IPS-15b (cell line): ENCODE results near the gene C3orf20.
"Not testable (repeated sequence)": the region's sequence is repeated elsewhere in the genome, so short reads cannot be mapped to it uniquely, and the experiment has no call there.

Experiments used
- H3K27me3 ChIP-seq: one replicate; pipeline ENCODE4 v1.6.1; 2013; ENCODE audit warnings: low read length; ENCODE audit not compliant: control insufficient read depth, insufficient read depth
- H3K36me3 ChIP-seq: one replicate; pipeline ENCODE4 v1.6.1; 2013; ENCODE audit warnings: low read length; ENCODE audit not compliant: control insufficient read depth, insufficient read depth
- H3K4me1 ChIP-seq: one replicate; pipeline ENCODE4 v1.6.1; 2013; ENCODE audit warnings: mild to moderate bottlenecking, low read length; ENCODE audit not compliant: control insufficient read depth, insufficient read depth
- H3K4me3 ChIP-seq: one replicate; pipeline ENCODE4 v1.5.1; 2013; ENCODE audit warnings: low read depth, low read length
- H3K9ac ChIP-seq: one replicate; pipeline ENCODE4 v1.6.1; 2013; ENCODE audit warnings: low read depth, mild to moderate bottlenecking, low read length
- H3K9me3 ChIP-seq: one replicate; pipeline ENCODE4 v1.6.1; 2013; ENCODE audit warnings: mild to moderate bottlenecking, low read length; ENCODE audit not compliant: control insufficient read depth, insufficient read depth

The C3orf20 gene

GRCh38 chr3:14652360-14652907 lies 22.5 kb upstream of the C3orf20 start:
- Histone ChIP-seq H3K9ac (peak overlapping the region; percentile 97), H3K4me3 (peak overlapping the region; percentile 92)
- H3K36me3 ChIP-seq, H3K4me1 ChIP-seq, H3K27me3 ChIP-seq, H3K9me3 ChIP-seq: not testable (repeated sequence)

- Histone ChIP-seq H3K4me1 (no peaks in the 10 kb centered on the region), H3K36me3 (peaks cover 40% of the 10 kb centered on the region), H3K9me3 (no peaks in the 10 kb centered on the region), H3K9ac (no peak overlapping the region), H3K4me3 (no peak overlapping the region), H3K27me3 (no peaks in the 10 kb centered on the region)
Observed at GRCh38 chr3:14657579-14657978, 17.4 kb upstream of the C3orf20 start.

- no peaks in the 10 kb centered on the region for H3K9me3 ChIP-seq
- no peak overlapping the region for H3K4me3 ChIP-seq
Observed at GRCh38 chr3:14658978-14659377, 16.0 kb upstream of the C3orf20 start.

GRCh38 chr3:14660942-14661341 lies 14.0 kb upstream of the C3orf20 start:
- H3K36me3 ChIP-seq = peaks cover 53% of the 10 kb centered on the region
- no peak overlapping the region for H3K4me3 ChIP-seq

More at GRCh38 chr3:14658978-14659377, 16.0 kb upstream of the C3orf20 start:
- Histone ChIP-seq H3K9ac (no peak overlapping the region), H3K27me3 (no peaks in the 10 kb centered on the region), H3K4me1 (no peaks in the 10 kb centered on the region), H3K36me3 (peaks cover 48% of the 10 kb centered on the region)

GRCh38 chr3:14663396-14664135 lies 11.4 kb upstream of the C3orf20 start:
- H3K27me3 ChIP-seq = no peaks in the 10 kb centered on the region
- H3K4me1 ChIP-seq = no peaks in the 10 kb centered on the region
- H3K9me3 ChIP-seq = no peaks in the 10 kb centered on the region
- no peak overlapping the region for H3K9ac ChIP-seq
- H3K36me3 ChIP-seq = peaks cover 44% of the 10 kb centered on the region
- H3K4me3 ChIP-seq = no peak overlapping the region

More at GRCh38 chr3:14660942-14661341, 14.0 kb upstream of the C3orf20 start:
- Histone ChIP-seq H3K9ac (no peak overlapping the region), H3K4me1 (no peaks in the 10 kb centered on the region), H3K9me3 (no peaks in the 10 kb centered on the region), H3K27me3 (no peaks in the 10 kb centered on the region)

GRCh38 chr3:14664170-14664569 lies 10.8 kb upstream of the C3orf20 start:
- Histone ChIP-seq H3K4me1 (no peaks in the 10 kb centered on the region), H3K36me3 (peaks cover 45% of the 10 kb centered on the region), H3K27me3 (no peaks in the 10 kb centered on the region), H3K9me3 (no peaks in the 10 kb centered on the region), H3K4me3 (no peak overlapping the region), H3K9ac (no peak overlapping the region)

- peaks cover 14% of the 10 kb centered on the region for H3K36me3 ChIP-seq
Observed at GRCh38 chr3:14672588-14672987, 2.4 kb upstream of the C3orf20 start.

GRCh38 chr3:14676881-14677280 lies 1.9 kb downstream of the C3orf20 start:
- no peaks in the 10 kb centered on the region for H3K27me3 ChIP-seq
- H3K4me3 ChIP-seq = no peak overlapping the region
- H3K36me3 ChIP-seq = peaks cover 4% of the 10 kb centered on the region
- H3K9me3 ChIP-seq = no peaks in the 10 kb centered on the region
- no peak overlapping the region for H3K9ac ChIP-seq
- H3K4me1 ChIP-seq = no peaks in the 10 kb centered on the region

More at GRCh38 chr3:14672588-14672987, 2.4 kb upstream of the C3orf20 start:
- no peaks in the 10 kb centered on the region for H3K27me3 ChIP-seq
- H3K9me3 ChIP-seq = no peaks in the 10 kb centered on the region
- no peak overlapping the region for H3K9ac ChIP-seq
- H3K4me1 ChIP-seq = no peaks in the 10 kb centered on the region
- no peak overlapping the region for H3K4me3 ChIP-seq

GRCh38 chr3:14678015-14678503 lies 3.1 kb downstream of the C3orf20 start:
- Histone ChIP-seq H3K4me1 (no peaks in the 10 kb centered on the region), H3K9ac (no peak overlapping the region), H3K9me3 (no peaks in the 10 kb centered on the region), H3K27me3 (no peaks in the 10 kb centered on the region), H3K36me3 (no peaks in the 10 kb centered on the region), H3K4me3 (no peak overlapping the region)

- Histone ChIP-seq H3K27me3 (no peaks in the 10 kb centered on the region), H3K4me1 (no peaks in the 10 kb centered on the region), H3K4me3 (no peak overlapping the region), H3K36me3 (no peaks in the 10 kb centered on the region), H3K9me3 (no peaks in the 10 kb centered on the region), H3K9ac (no peak overlapping the region)
Observed at GRCh38 chr3:14680115-14680514, 5.2 kb downstream of the C3orf20 start.

GRCh38 chr3:14680716-14681115 lies 5.8 kb downstream of the C3orf20 start:
- no peaks in the 10 kb centered on the region for H3K4me1 ChIP-seq
- no peak overlapping the region for H3K4me3 ChIP-seq
- no peaks in the 10 kb centered on the region for H3K36me3 ChIP-seq
- no peaks in the 10 kb centered on the region for H3K27me3 ChIP-seq
- no peak overlapping the region for H3K9ac ChIP-seq
- no peaks in the 10 kb centered on the region for H3K9me3 ChIP-seq

GRCh38 chr3:14684447-14684846 lies 9.5 kb downstream of the C3orf20 start:
- Histone ChIP-seq H3K27me3 (no peaks in the 10 kb centered on the region), H3K9me3 (no peaks in the 10 kb centered on the region), H3K4me1 (no peaks in the 10 kb centered on the region), H3K9ac (no peak overlapping the region), H3K4me3 (no peak overlapping the region), H3K36me3 (no peaks in the 10 kb centered on the region)
